Right kidney (tissue), 1 donor: ENCODE measurements around the gene CDH13.

Experiments used
- DNase-seq: peaks from one replicate; pipeline ENCODE4 v3.0.0-alpha.2; 2016

Gene CDH13

DNA sequence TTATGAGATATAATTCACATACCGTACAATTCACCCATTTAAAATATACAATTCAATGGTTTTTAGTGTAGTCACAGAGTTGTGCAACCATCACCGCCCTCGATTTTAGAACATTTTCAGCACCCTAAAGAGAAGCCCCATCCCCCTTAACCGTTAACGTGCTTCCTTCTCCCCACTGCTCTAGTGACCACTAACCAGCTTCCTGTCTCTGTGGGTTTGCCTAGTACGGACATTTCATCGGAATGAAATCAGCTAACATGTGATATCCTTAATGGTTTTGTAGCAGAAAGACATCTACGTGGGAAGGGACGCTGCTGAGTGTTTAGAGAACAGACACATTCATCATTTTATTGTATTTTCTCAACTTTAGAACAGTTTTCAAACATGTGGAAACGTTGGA, 1100.2 kb downstream of the CDH13 start:
- no peak for DNase-seq

DNA sequence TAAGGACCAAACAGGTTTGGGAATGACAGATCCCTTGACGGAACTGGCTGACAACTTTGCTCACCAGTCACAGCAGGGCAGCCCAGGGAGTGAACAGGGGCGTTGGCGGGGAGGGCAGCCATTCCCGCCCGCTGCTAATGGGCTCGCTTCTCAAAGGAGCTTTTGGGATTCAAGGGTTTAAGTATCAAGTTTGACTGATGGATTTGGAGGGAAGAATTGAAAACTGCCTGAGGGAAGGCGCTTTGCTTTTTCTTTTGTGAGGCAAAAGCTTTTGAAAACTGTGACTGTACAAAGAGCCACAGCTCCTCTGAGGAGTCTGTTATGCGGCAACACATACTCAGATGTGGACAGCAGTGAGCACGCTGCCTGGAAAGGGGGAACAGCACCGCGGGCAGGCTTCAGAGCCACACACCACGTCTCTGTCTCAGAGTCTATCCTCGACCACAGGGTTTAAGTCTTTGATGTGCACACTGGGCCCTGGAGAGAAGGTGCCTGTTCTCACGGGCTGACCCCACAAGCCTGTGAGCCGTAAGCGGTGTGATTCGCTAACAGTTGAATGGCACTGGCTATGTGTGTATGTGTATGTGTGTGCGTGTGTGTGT, 1101.1 kb downstream of the CDH13 start:
- no peak for DNase-seq

DNA sequence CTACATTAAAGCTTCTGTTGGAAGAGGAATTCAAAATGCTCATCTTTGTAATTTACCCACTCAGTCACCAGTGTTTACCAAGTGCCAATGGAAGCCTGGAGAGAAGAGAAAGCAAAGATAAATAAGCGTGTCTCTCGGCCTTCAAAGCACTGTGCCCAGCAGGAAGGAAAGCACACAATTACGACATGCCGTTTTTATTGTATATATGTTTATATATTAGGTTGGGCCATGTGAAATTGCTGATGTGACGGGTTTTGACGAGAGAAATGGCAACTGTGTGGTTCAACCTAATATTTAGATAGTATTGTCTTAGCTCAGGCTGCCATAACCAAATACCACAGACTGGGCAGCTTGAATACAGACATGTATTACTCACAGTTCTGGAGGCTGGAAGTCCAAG, 1101.7 kb downstream of the CDH13 start:
- no peak for DNase-seq

DNA sequence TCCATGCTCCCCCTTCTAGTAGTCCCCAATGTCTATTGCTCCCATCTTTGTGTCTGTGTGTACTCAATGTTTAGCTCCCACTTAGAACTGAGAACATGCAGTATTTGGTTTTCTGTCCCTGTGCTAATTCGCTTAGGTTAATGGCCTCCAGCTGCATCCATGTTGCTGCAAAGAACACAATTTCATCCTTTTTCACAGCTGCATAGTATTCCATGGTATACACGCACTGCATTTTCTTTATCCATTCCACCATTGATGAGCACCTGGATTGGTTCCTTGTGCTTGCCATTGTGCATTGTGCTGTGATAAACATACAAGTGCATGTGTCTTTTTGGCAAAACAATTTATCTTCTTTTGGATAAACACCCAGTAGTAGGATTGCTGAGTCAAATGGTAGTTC, 1104.0 kb downstream of the CDH13 start:
- DNase-seq, result no peak

DNA sequence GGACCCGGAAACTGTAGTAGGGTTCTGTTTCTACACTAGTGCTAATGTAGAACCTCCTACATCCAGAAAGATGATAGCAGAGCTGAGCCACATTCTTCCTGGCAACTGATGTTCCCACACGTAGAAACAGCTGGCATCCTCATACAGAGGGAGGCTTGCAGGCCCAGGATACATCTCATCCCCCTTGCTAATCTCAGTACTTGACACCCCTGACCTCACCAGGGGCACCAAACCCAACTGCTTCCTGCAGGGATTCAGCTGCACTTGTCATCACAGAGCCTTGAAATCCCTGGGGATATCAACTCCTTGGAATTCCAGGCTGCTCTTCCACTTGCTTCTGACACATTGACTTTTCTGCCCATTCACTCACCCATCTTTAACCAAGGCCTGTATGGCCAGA, 1105.8 kb downstream of the CDH13 start:
- DNase-seq, result no peak

DNA sequence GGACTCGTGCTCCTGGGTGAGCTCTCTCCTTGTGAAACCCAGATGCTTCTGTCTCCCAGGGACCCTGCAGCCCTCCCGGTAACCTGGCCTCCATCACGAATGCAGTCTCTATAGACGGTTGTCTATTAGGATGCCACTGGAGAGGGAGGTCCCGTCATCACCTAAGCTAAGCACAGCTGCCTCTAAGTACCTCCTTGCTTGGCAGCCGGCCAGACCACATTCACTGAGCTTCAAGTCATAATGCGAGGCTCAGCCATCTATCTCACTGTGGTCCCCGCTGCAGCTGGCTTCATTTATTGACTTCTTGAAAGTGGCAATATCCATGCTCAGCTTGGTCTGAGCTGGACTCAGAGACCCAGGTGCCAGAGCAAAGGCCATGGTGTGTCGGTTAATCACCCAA, 1106.5 kb downstream of the CDH13 start:
- DNase-seq, result no peak

DNA sequence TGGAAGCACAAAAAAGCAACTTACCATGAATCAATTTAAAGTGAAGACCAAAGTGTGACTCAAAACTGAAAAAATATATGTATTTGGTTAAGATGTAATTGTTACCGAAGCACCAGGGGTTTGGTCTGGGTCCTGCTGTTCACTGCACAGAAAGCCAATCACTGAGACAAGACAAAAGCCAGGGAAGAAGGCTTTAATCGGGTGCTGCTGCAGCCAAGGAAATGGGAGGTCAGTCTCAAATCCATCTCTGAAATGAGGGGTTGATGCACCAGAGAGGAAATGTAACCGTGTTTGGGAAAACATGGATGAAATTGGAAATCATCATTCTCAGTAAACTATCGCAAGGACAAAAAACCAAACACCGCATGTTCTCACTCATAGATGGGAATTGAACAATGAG, 1107.4 kb downstream of the CDH13 start:
- DNase-seq, result no peak

DNA sequence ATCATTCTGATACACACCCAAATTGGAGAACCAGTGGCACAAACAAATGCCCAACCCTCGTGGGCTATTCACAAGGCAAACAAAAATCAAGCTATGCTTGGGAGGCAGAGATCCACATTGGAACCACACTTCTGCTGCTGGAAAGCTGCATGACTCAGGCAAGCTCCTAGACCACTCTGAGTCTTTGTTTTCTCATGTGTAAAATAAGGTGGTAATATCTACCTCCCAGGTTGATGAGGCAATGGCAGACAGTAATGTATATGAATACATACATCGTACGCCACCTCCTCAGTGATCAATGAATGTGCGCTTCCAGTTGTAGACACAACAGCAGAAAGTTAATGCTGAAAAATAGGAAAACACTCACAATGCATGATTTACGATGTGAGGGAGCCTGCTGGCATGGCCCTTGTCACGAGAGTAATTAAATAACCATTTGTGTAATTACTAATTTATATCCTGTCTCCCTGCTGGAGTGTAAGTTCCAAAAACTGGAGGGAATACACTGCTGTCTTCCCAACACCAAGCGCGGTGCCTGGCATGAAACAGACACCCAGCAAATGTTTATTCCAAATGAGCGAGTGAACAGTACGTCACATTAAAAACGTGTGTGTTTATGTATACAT, 1111.1 kb downstream of the CDH13 start:
- DNase-seq, result no peak

DNA sequence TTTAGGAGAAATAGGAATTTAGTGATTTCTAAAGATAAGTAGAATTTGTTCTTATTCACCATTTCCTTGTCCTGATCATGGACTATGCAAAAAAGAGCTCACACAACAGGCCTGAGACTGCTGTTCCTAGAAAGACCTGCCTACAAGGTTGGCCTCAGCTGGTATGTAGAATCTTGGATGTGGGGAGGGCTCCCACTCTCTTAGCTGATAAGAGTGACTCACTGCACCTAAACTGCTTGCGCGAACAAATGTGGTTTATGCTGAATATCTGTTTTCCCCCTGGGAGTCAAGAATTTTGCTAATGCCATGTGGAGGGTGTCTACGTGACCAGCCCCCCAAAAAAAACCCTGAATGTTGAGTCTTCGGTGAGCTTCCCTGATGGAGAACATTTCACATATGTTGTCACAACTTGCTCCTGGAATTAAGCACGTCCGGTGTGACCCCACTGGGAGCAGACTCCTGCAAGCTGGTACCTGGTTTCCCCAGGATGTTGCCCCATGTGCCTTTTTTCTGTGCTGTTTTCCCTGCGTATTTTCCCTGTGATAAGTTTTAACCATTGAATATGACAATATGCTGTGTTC, 1112.2 kb downstream of the CDH13 start:
- DNase-seq, result no peak

DNA sequence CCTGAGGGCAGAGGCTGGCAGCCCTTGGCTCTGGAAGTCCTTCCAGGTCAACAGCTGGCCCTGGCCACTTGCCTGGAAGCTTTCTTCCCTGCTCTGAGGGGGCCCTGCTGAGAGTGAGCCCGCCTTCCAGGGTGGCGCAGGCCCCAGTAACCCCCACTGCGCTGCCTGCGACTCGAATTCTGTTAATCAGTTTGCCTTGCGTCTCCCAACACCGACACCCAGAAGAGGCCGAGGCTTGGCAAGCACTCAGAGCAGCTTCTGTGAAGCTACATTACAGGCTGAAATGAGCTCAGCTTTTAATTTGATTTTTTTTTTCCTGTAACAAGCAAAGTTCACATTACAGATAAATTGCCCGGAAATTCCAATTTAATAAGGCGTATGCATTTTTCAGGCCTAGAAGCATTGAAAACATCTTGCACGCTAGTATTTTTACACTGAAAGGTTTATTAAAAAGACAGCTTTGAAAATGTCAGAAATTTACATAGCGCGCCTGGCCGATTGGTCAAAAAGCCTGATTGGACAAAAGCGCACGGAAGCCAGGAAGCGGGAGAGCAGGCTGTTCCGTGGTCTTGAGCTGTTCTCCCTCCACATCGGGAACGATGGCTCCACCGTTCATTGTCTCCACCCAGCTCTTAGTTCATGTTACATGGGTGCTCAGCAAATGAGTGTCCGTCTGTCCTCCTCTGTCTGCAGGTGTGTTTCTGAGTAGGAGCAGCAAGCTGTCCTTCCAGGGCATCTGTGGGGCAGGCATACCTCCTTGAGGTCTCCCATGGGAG, 1115.5 kb downstream of the CDH13 start:
- DNase-seq, result no peak

DNA sequence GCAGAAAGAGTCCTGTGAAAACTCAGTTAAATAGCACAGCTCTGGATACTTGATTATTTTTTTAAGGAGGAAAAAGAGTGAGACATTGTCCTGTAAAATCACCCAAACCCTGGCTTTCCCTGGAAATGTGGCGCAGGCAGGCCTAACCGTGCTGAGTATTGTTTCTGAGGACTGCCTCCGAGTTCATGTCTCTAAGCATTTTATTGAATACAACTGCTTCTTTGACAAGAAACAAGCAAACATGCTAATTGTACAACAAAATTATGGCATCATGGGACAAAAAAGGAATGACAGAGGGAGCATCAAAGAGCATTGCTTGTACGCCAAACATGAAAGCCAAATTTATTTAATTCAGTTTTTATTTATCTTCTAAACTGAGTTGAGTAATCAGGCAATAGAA, 1116.5 kb downstream of the CDH13 start:
- no peak for DNase-seq

DNA sequence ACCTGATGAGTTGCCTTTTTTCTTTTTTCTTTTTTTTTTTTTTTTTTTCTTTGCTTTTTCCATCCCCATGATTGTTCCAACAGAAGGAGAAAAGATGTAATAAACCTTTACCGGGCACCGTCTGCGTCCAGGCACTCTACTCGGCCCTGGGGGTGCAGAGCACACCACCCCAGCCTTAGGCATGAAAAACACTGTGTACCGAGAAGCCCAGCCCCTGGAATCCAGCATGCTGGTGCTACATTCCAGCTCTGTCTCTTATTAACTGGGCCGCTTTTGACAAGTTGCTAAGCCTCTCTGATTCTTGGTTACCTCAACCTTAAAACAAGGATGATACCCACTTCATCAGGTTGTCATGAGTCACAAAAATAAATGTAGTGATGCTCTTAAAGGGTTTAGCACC, 1117.0 kb downstream of the CDH13 start:
- DNase-seq, result no peak

DNA sequence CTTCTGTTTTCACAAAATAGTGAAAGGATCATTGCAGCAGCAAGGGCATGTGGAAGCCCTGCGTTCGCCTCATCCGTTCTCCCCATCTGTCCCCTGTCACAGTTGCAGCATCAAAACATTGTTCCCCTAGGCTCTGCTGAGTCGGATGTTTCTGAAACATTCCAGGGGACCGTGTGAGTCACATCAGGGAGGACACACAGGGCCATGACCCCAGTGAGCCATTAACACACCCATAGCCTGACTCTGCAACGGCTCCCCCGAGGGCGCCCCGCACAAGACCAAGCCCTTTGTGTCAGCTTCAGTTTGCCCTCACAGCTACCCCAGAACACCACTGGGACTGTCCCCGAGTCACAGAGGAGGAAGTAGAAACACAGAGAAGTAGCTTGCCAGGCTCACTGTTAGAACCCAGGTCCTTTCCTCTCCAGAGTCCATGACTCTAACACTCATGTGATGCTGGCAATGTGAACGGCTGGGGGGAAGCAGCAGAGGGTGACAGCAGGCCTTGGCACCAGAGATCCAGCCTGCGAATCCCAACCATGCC, 1117.7 kb downstream of the CDH13 start:
- peak; percentile 18 for DNase-seq

DNA sequence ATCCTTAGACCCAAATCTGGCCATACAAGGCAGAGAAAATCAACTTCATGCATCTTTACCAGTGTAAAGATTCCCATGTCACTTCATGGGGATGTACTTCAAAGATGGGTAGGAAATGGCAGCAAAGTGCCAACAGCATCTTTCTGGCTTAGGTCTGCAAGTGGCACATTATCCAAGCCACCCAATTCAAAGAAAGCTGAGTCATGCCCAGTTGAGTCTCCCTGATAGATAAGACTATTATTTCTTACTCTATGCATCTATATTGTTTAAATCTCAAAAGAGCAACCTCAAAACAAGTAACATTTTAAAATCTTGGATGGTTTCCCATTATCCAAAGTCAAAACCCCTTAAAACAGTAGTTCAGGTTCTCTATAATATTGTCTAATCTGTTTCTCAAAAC, 1119.8 kb downstream of the CDH13 start:
- DNase-seq, result no peak

DNA sequence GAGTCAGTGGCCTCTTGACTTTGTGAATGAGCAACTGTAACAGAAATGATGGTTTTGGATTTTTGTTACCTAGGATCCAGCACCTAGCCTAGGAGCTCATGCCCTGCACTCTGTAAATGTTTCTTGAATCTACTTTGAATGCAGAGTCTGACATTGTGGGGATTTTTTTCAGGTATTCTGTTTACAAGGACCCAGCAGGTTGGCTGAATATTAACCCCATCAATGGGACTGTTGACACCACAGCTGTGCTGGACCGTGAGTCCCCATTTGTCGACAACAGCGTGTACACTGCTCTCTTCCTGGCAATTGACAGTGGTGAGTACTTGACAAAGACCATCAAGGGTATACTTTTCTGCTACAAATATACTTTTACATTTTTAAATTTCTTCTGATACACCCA, 1121.2 kb downstream of the CDH13 start:
- no peak for DNase-seq

DNA sequence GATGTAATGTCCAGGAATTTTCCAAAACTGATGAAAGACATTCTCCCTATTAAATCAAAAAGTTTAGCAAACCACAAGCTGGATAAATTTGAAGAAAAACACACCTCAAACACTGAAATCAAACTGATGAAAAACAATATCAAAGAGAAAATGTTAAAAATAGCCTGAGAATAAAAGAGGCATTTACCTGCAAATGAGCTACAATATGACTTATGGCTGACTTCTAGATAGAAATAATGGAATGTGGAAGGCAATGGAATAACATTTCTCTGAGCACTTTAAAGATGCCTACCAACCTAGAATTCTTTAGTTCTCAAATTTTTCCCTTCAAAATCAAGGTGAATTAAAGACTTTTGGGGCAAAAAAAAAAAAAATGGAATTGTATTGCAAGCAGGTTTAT, 1128.6 kb downstream of the CDH13 start:
- DNase-seq, result no peak

DNA sequence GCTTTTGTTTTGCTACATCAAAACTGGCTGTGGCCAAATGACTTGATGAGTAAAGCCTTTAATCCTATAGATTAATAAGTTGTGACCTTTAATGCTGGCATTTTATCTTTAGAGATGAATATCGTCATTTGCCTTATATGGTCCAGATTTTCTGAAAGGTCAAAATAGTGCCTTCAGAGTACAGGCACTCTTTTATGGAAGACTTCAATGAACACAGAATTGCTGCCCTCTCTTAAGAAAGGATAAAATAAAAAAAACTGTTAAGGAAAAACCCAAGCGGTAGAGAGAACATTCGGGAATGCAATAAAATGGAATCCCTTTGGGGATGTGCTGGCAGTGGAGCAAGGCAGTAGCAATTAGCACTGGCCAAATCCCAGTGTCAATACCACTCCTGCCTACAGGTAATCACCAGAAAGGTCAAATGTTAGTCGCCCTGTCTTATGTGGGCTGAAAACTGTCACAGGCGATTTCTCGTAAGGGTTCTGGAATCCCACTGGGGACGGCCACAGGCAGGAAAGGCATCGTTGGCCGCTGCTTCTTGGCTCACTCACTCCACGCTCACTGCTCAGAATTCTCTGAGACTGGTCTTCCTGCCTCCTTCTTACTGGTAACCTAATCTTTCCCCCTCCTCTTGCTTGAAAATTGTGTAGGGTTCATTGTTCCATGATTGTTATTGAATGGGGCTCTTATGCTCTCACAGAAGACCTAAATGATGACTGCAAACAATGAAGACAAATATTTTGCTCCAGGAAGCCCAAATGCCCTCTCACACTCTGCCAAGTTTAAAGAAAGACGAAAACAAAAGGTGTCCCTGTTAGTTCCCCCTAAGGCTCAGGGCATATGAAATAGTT, 1135.6 kb downstream of the CDH13 start:
- DNase-seq, result no peak

DNA sequence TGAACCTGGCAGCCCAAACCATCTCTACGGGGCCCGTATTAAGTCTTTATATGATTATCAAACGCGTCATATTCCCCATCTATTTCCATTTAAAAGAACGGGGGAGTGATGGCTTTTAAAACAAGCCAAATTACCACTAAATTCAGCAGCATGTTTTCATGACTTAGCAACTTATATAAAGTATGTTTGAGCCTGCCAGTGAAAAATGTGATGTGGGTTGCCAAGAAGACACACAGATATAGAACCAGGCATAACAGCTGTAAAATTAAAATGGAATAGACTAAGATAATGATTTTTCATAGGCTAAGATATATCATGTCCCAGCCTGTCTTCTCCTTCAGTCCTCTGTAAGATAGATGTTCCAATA, 1136.2 kb downstream of the CDH13 start:
- DNase-seq, result no peak

DNA sequence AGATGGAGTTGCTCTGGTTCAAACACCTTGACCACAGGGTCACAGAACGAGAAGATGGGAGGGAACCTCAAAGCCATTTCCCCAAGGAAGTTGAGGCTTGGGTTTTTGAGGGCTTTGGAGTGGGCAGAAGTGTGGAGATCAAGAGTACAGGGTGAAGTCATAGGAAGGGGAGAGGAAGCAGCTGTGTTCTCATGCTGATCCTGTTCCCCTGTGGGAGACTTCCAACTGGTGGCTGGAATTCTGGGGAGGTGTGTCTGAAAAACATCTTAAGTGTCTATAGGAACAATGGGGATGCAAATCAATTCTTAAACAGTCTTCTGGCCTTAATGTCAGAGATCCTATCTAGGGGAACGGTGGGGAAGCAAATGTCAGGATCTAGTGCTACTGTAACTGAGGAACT, 1142.2 kb downstream of the CDH13 start:
- DNase-seq, result no peak

DNA sequence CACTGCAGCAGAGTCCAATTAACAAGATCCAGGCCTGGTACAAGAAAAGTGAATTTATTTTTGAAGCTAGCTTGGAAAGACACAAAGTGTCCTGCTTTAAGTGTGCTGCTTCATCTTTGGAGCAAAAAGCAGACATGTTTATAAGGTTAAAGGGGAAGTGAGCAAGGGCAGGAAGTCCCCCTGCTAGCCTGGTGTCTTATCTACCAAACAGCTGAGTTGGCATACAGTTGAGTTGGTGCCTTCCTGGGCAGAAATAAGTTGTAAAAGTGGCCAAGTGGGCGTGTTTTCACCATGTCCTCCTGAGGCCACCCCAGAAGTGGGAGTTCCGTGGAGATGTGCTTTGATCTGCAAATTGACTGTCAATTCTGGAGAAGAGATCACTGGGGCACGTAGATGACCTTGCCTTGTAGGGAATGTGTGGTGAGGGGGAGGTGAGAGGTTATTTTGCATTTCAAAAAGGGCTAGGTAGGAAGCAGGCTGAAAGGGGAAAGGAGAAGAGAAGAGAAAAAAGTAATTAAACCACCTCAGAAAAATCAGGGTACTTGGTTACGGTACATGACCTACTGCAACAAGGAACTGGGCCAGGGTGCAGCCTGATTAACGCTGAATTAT, 1142.7 kb downstream of the CDH13 start:
- DNase-seq, result no peak

DNA sequence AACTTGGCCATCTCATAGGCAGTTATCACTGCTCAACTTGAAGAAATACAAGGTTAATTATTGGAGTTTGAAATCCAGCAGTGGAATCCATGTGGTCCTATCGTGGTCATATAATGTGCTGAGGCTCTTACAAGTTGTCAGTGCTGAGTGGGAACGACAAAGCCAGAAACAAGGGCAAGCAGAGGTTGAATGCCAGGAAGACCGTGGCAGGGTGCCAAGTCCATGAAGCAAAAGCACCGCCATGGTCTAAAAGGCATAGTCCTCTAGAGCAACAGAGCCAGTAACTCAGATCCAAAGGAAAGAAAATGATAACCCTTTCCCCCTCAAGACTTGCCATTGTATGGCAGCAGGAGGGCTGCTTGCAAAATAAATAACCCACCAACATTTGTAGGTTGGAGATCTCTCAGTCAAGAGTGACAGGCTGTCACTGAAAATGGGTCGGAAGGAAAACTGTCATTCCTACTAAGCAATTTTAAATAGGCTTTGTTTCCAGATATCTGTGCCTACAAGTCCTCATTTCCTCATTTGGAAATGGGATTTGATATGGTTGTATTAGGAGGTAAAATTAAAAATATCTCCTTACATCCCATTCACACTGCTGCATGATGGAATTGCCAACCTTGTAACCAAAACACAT, 1144.7 kb downstream of the CDH13 start:
- no peak for DNase-seq
